Gastroesophageal sphincter (tissue), 4 donors: ENCODE data around the gene MCM3AP. TPM values are rescaled to one million over a fixed set of nuclear protein-coding genes. Genes with fewer than 3 reads are reported as not detected.
A peak's percentile ranks its signal among the peaks of the same experiment; 100 is the strongest.

Source experiments
- ATAC-seq: fragments of 150-250 bp; one replicate; pipeline ENCODE4 v1.9.1; 2016; ENCODE audit warnings: mild to moderate bottlenecking, moderate library complexity
- H3K27ac ChIP-seq, 4 donors: fragments of 200-600 bp; sonication (generic) in 3 of 4; 1 replicate in 3 of 4; 2 replicates in 1 of 4; pipeline ENCODE4 v1.5.1; 2016 to 2019
- H3K27me3 ChIP-seq: fragments of 200-600 bp; sonication (generic); one replicate; pipeline ENCODE4 v1.5.1; 2019
- H3K36me3 ChIP-seq, 2 donors: fragments of 200-600 bp; sonication (generic); one replicate each; pipeline ENCODE4 v1.5.1; 2019; ENCODE audit warnings: control low read depth in 1 of 2
- H3K4me1 ChIP-seq, 3 donors: fragments of 200-600 bp; sonication (generic); 1 replicate in 2 of 3; 2 replicates in 1 of 3; pipeline ENCODE4 v1.5.1; 2016 to 2019; ENCODE audit warnings: control low read depth in 2 of 3
- H3K4me3 ChIP-seq, 2 donors: fragments of 200-600 bp; sonication (generic); one replicate each; pipeline ENCODE4 v1.5.1; 2019; ENCODE audit warnings: mild to moderate bottlenecking in 1 of 2, moderate library complexity in 1 of 2
- H3K9me3 ChIP-seq, 3 donors: fragments of 200-600 bp; sonication (generic); one replicate each; pipeline ENCODE4 v1.5.1; 2017 to 2019; ENCODE audit warnings: control low read depth in 2 of 3
- CTCF ChIP-seq, 4 experiments: fragments of 200-600 bp in 2 of 4; fragments of 450-650 bp in 2 of 4; sonication (generic) in 1 of 4; IDR thresholded peaks; one replicate each; pipeline ENCODE4 v1.5.1; 2017 to 2019; ENCODE audit warnings: antibody characterized with exemption in 4 of 4, mild to moderate bottlenecking in 2 of 4, moderate library complexity in 2 of 4
- EP300 ChIP-seq: sonication (generic); formaldehyde crosslinking; IDR thresholded peaks from one replicate; pipeline ENCODE4 v1.6.1; 2017; ENCODE audit warnings: antibody characterized with exemption, mild to moderate bottlenecking
- POLR2A ChIP-seq, 2 donors: fragments of 450-650 bp; IDR thresholded peaks; one replicate each; pipeline ENCODE4 v1.6.1; 2017; ENCODE audit warnings: antibody characterized with exemption in 2 of 2, mild to moderate bottlenecking in 2 of 2, moderate library complexity in 1 of 2
- POLR2AphosphoS5 ChIP-seq: sonication (generic); formaldehyde crosslinking; IDR thresholded peaks from one replicate; pipeline ENCODE4 v1.6.1; 2017; ENCODE audit warnings: antibody characterized with exemption
- WGBS, 2 donors: methylation state at CpG; one replicate each; pipeline ENCODE4 v1.1.5; 2018; ENCODE audit warnings: low coverage in 1 of 2; 5-methylcytosine and 5-hydroxymethylcytosine counted together
- total RNA-seq, 4 donors: library from RNA; depleted of rRNA; stranded (reverse); fragments of >200 nt; gene quantifications; one replicate each; pipeline ENCODE4 v1.1.0, GENCODE V29; 2016

The MCM3AP gene
- total RNA-seq, 4 donors from 2014 or later = 61.6 to 95.4 (median 71.7) TPM

- Histone ChIP-seq H3K27me3 (peaks cover 50% of the 10 kb centered on the region), H3K4me3 (no peak overlapping the region), H3K4me1 (peaks cover 0 to 27% (median 9%) of the 10 kb centered on the region in 3 donors), H3K27ac (peak overlapping the region in 3 of 4 donors; percentile 50 to 70 (median 60)), H3K36me3 (peaks cover 0 to 24% of the 10 kb centered on the region in 2 donors), H3K9me3 (no peaks in the 10 kb centered on the region)
- WGBS, 2 donors = 44% methylated on average over 7 of the region's 9 CpGs; no CpG with 5 or more reads in 1 of the 2 donors
- no peak for ATAC-seq
- TF ChIP-seq POLR2A (IDR thresholded peaks at IDR 0.05) (no peak), EP300 (no peak), CTCF (IDR thresholded peaks at IDR 0.05) (no peak), POLR2AphosphoS5 (no peak)
Measured at GRCh38 chr21:46295177-46295770, 9.9 kb upstream of the MCM3AP start.

GRCh38 chr21:46294647-46295176 lies 9.3 kb upstream of the MCM3AP start:
- H3K4me3 ChIP-seq = no peak overlapping the region
- ATAC-seq = no peak
- 53 to 73% methylated on average over 3 to 5 of the region's 10 CpGs for WGBS, 2 donors
- TF ChIP-seq POLR2AphosphoS5 (no peak), POLR2A (IDR thresholded peaks at IDR 0.05) (no peak), CTCF (IDR thresholded peaks at IDR 0.05) (no peak), EP300 (no peak)
- H3K27ac ChIP-seq = peak overlapping the region in 1 of 4 donors; percentile 70
- H3K9me3 ChIP-seq = no peaks in the 10 kb centered on the region
- peaks cover 0 to 18% of the 10 kb centered on the region in 2 donors for H3K36me3 ChIP-seq
- peaks cover 0 to 27% (median 9%) of the 10 kb centered on the region in 3 donors for H3K4me1 ChIP-seq
- peaks cover 46% of the 10 kb centered on the region for H3K27me3 ChIP-seq

- WGBS, 2 donors = 82% methylated on average over 2 of the region's 2 CpGs; no CpG with 5 or more reads in 1 of the 2 donors
- H3K4me1 ChIP-seq = peaks cover 0 to 19% (median 0%) of the 10 kb centered on the region in 3 donors
- no peak overlapping the region for H3K27ac ChIP-seq
- TF ChIP-seq POLR2A (IDR thresholded peaks at IDR 0.05) (no peak), EP300 (no peak), CTCF (IDR thresholded peaks at IDR 0.05) (no peak), POLR2AphosphoS5 (no peak)
- no peaks in the 10 kb centered on the region for H3K9me3 ChIP-seq
- peaks cover 0 to 12% of the 10 kb centered on the region in 2 donors for H3K36me3 ChIP-seq
- H3K4me3 ChIP-seq = no peak overlapping the region
- no peak for ATAC-seq
- peaks cover 14% of the 10 kb centered on the region for H3K27me3 ChIP-seq
Measured at GRCh38 chr21:46291561-46291960, 6.2 kb upstream of the MCM3AP start.

- H3K27ac ChIP-seq = no peak overlapping the region
- TF ChIP-seq CTCF (IDR thresholded peaks at IDR 0.05) = no peak
- no peak for TF ChIP-seq EP300
- TF ChIP-seq POLR2AphosphoS5 = no peak
- TF ChIP-seq POLR2A (IDR thresholded peaks at IDR 0.05) = no peak
- no peak for ATAC-seq
- H3K27me3 ChIP-seq = no peaks in the 10 kb centered on the region
- H3K9me3 ChIP-seq = no peaks in the 10 kb centered on the region
- peaks cover 6 to 16% (median 6%) of the 10 kb centered on the region in 3 donors for H3K4me1 ChIP-seq
- H3K36me3 ChIP-seq = peaks cover 0 to 14% of the 10 kb centered on the region in 2 donors
- WGBS, 2 donors = 40 to 51% methylated on average over 3 to 4 of the region's 6 CpGs
- no peak overlapping the region for H3K4me3 ChIP-seq
Measured at GRCh38 chr21:46289655-46290179, 4.3 kb upstream of the MCM3AP start.
